ENCODE data around the gene ONECUT2.

The ONECUT2 gene

GRCh38 chr18:57431002-57431382 lies 4.2 kb upstream of the ONECUT2 start:
- no peak for DNase-seq (ENCODE audit: low read depth, low spot score)

GRCh38 chr18:57431467-57432080 lies 3.6 kb upstream of the ONECUT2 start:
- DNase-seq (ENCODE audit: low read depth, low spot score), result no peak

GRCh38 chr18:57432140-57432539 lies 3.0 kb upstream of the ONECUT2 start:
- no peak for DNase-seq (ENCODE audit: low read depth, low spot score)

GRCh38 chr18:57432751-57433400 lies 2.3 kb upstream of the ONECUT2 start:
- no peak for DNase-seq (ENCODE audit: low read depth, low spot score)

GRCh38 chr18:57433482-57433881 lies 1.7 kb upstream of the ONECUT2 start:
- no peak for DNase-seq (ENCODE audit: low read depth, low spot score)

GRCh38 chr18:57433934-57434535 lies 1.1 kb upstream of the ONECUT2 start:
- no peak for DNase-seq (ENCODE audit: low read depth, low spot score)

- no peak for DNase-seq (ENCODE audit: low read depth, low spot score)
Observed at GRCh38 chr18:57435846-57436190, 644 bp downstream of the ONECUT2 start.

- DNase-seq (ENCODE audit: low read depth, low spot score), result no peak
Observed at GRCh38 chr18:57436191-57436964, 1.2 kb downstream of the ONECUT2 start.

GRCh38 chr18:57436965-57437333 lies 1.8 kb downstream of the ONECUT2 start:
- no peak for DNase-seq (ENCODE audit: low read depth, low spot score)

- DNase-seq (ENCODE audit: low read depth, low spot score), result no peak
Observed at GRCh38 chr18:57437402-57437765, 2.2 kb downstream of the ONECUT2 start.

- DNase-seq (ENCODE audit: low read depth, low spot score), result no peak
Observed at GRCh38 chr18:57437766-57438671, 2.8 kb downstream of the ONECUT2 start.

GRCh38 chr18:57438743-57439608 lies 3.8 kb downstream of the ONECUT2 start:
- DNase-seq (ENCODE audit: low read depth, low spot score), result no peak

- no peak for DNase-seq (ENCODE audit: low read depth, low spot score)
Observed at GRCh38 chr18:57439609-57439968, 4.4 kb downstream of the ONECUT2 start.

- no peak for DNase-seq (ENCODE audit: low read depth, low spot score)
Observed at GRCh38 chr18:57439985-57440330, 4.8 kb downstream of the ONECUT2 start.

- DNase-seq (ENCODE audit: low read depth, low spot score), result no peak
Observed at GRCh38 chr18:57440331-57441070, 5.3 kb downstream of the ONECUT2 start.

GRCh38 chr18:57441071-57441794 lies 6.1 kb downstream of the ONECUT2 start:
- DNase-seq (ENCODE audit: low read depth, low spot score), result no peak

- DNase-seq (ENCODE audit: low read depth, low spot score), result no peak
Observed at GRCh38 chr18:57443247-57443646, 8.1 kb downstream of the ONECUT2 start.

GRCh38 chr18:57443702-57444101 lies 8.5 kb downstream of the ONECUT2 start:
- DNase-seq (ENCODE audit: low read depth, low spot score), result no peak

- DNase-seq (ENCODE audit: low read depth, low spot score), result no peak
Observed at GRCh38 chr18:57444301-57444759, 9.2 kb downstream of the ONECUT2 start.

Data from activated naive CD8-positive, alpha-beta T cell treated with anti-CD3 and anti-CD28 coated beads, Interleukin-2, amount 50 U/mL, for 16 hours (primary cell).